ENCODE measurements around the gene BNC1. TPM values are rescaled to one million over a fixed set of nuclear protein-coding genes. Genes with fewer than 3 reads are reported as not detected.

BNC1 gene
- total and polyA plus RNA-seq, 2 donors (not counting 1 experiment from before 2014, with no cell fraction given), result not detected

- no peaks in the 10 kb centered on the region for H3K9me3 Mint-ChIP-seq (ENCODE audit: insufficient read depth)
- intact Hi-C loops (cut with micrococcal nuclease), result no loop called here
- ChIA-PET CTCF (no interaction called here), POLR2A (no interaction called here)
- no peaks in the 10 kb centered on the region for H3K4me1 Mint-ChIP-seq
- no peak overlapping the region for H3K4me3 ChIP-seq (ENCODE audit: control extremely low read depth in 1 of 5, extremely low read depth in 1 of 5, insufficient read depth in 1 of 5, low read depth in 2 of 5, low read length in 4 of 5)
- no peaks in the 10 kb centered on the region for H3K4me1 ChIP-seq (ENCODE audit: control insufficient read depth in 2 of 2, insufficient read depth in 2 of 2, low read length in 2 of 2)
- no peak overlapping the region for H3K27ac Mint-ChIP-seq
- ATAC-seq (ENCODE audit: low read depth) (no peak), DNase-seq (no peak)
- H3K36me3 ChIP-seq (replicated peaks in 1 of 2; ENCODE audit: control extremely low read depth in 1 of 2, control insufficient read depth in 1 of 2, extremely low read depth in 1 of 2, insufficient read depth in 2 of 2, low read length in 1 of 2), result no peaks in the 10 kb centered on the region
- TF ChIP-seq CTCF (IDR thresholded peaks at IDR 0.05) (no peak), EZH2 (IDR thresholded peaks at IDR 0.05; ENCODE audit: borderline replicate concordance, insufficient read depth, low read depth, low read length, poor library complexity, severe bottlenecking) (no peak)
- H3K79me2 ChIP-seq (ENCODE audit: control insufficient read depth, insufficient read depth, low read length), result no peaks in the 10 kb centered on the region
- H2AFZ ChIP-seq (ENCODE audit: insufficient read depth, low read depth, low read length, poor library complexity, severe bottlenecking), result no peak overlapping the region
- WGBS (ENCODE audit: insufficient coverage), result 95% methylated on average over 2 of the region's 3 CpGs
- H3K27ac ChIP-seq (ENCODE audit: low read length in 2 of 2), result no peak overlapping the region
- H3K9me3 ChIP-seq (ENCODE audit: control extremely low read depth in 1 of 3, control insufficient read depth in 2 of 3, insufficient read depth in 1 of 3, low read length in 2 of 3), result no peaks in the 10 kb centered on the region
- H3K4me2 ChIP-seq (replicated peaks; ENCODE audit: low read depth, low read length, poor library complexity, severe bottlenecking), result no peak overlapping the region
- H3K27me3 ChIP-seq (replicated peaks in 1 of 4; ENCODE audit: control extremely low read depth in 1 of 4, control insufficient read depth in 3 of 4, insufficient read depth in 4 of 4, low read length in 3 of 4), result peaks cover 0 to 9% (median 0%) of the 10 kb centered on the region in 4 experiments
- peaks cover 11% of the 10 kb centered on the region for H3K27me3 Mint-ChIP-seq
- no peak overlapping the region for H3K9ac ChIP-seq (ENCODE audit: low read length)
- no peak overlapping the region for H3K4me3 Mint-ChIP-seq
- no peaks in the 10 kb centered on the region for H4K20me1 ChIP-seq (ENCODE audit: control insufficient read depth, insufficient read depth, low read length, poor library complexity, severe bottlenecking)
These were observed 38.2 kb upstream of the BNC1 start for GRCh38 chr15:83322691-83323090.

- intact Hi-C loops (cut with micrococcal nuclease), result no loop called here
- Histone ChIP-seq H3K4me1 (ENCODE audit: control insufficient read depth in 2 of 2, insufficient read depth in 2 of 2, low read length in 2 of 2) (no peaks in the 10 kb centered on the region), H3K27me3 (replicated peaks in 1 of 4; ENCODE audit: control extremely low read depth in 1 of 4, control insufficient read depth in 3 of 4, insufficient read depth in 4 of 4, low read length in 3 of 4) (peaks cover 0 to 9% (median 0%) of the 10 kb centered on the region in 4 experiments), H3K79me2 (ENCODE audit: control insufficient read depth, insufficient read depth, low read length) (no peaks in the 10 kb centered on the region), H2AFZ (ENCODE audit: insufficient read depth, low read depth, low read length, poor library complexity, severe bottlenecking) (no peak overlapping the region), H3K9ac (ENCODE audit: low read length) (no peak overlapping the region), H3K9me3 (ENCODE audit: control extremely low read depth in 1 of 3, control insufficient read depth in 2 of 3, insufficient read depth in 1 of 3, low read length in 2 of 3) (no peaks in the 10 kb centered on the region), H3K36me3 (replicated peaks in 1 of 2; ENCODE audit: control extremely low read depth in 1 of 2, control insufficient read depth in 1 of 2, extremely low read depth in 1 of 2, insufficient read depth in 2 of 2, low read length in 1 of 2) (no peaks in the 10 kb centered on the region), H3K4me2 (replicated peaks; ENCODE audit: low read depth, low read length, poor library complexity, severe bottlenecking) (no peak overlapping the region), H3K4me3 (ENCODE audit: control extremely low read depth in 1 of 5, extremely low read depth in 1 of 5, insufficient read depth in 1 of 5, low read depth in 2 of 5, low read length in 4 of 5) (no peak overlapping the region), H3K27ac (ENCODE audit: low read length in 2 of 2) (no peak overlapping the region), H4K20me1 (ENCODE audit: control insufficient read depth, insufficient read depth, low read length, poor library complexity, severe bottlenecking) (no peaks in the 10 kb centered on the region)
- H3K4me1 Mint-ChIP-seq, result no peaks in the 10 kb centered on the region
- ATAC-seq (ENCODE audit: low read depth) (no peak), DNase-seq (no peak)
- no peak overlapping the region for H3K4me3 Mint-ChIP-seq
- H3K27ac Mint-ChIP-seq, result no peak overlapping the region
- TF ChIP-seq EZH2 (IDR thresholded peaks at IDR 0.05; ENCODE audit: borderline replicate concordance, insufficient read depth, low read depth, low read length, poor library complexity, severe bottlenecking), result no peak
- TF ChIP-seq CTCF (IDR thresholded peaks at IDR 0.05), result no peak
- 42% methylated on average over 6 of the region's 6 CpGs for WGBS (ENCODE audit: insufficient coverage)
- CTCF ChIA-PET, result no interaction called here
- POLR2A ChIA-PET, result no interaction called here
- H3K27me3 Mint-ChIP-seq, result peaks cover 11% of the 10 kb centered on the region
- H3K9me3 Mint-ChIP-seq (ENCODE audit: insufficient read depth), result no peaks in the 10 kb centered on the region
These were observed 37.6 kb upstream of the BNC1 start for GRCh38 chr15:83322061-83322460.
